Measurements from ENCODE around the gene TNFRSF8.
A peak's percentile ranks its signal among the peaks of the same experiment; 100 is the strongest.

TNFRSF8 gene

GRCh38 chr1:12112711-12113161 is 49.6 kb downstream of the TNFRSF8 start:
- H3K4me1 ChIP-seq: no peaks in the 10 kb centered on the region
- H3K36me3 ChIP-seq (replicated peaks): no peaks in the 10 kb centered on the region
- in situ Hi-C loops (cut with MboI; ENCODE audit: low sequenced_read_pairs): loop anchor here (25.0 kb wide), 1 partner anchor 675 kb away; the partner anchor contains the start of gene PRAMEF1
- DNase-seq (ENCODE audit: low spot score in 2 of 2): no peak
- no peak overlapping the region for H3K4me3 ChIP-seq
- H3K9me3 ChIP-seq: no peaks in the 10 kb centered on the region
- no peaks in the 10 kb centered on the region for H3K27me3 ChIP-seq (ENCODE audit: low read depth)

DNA sequence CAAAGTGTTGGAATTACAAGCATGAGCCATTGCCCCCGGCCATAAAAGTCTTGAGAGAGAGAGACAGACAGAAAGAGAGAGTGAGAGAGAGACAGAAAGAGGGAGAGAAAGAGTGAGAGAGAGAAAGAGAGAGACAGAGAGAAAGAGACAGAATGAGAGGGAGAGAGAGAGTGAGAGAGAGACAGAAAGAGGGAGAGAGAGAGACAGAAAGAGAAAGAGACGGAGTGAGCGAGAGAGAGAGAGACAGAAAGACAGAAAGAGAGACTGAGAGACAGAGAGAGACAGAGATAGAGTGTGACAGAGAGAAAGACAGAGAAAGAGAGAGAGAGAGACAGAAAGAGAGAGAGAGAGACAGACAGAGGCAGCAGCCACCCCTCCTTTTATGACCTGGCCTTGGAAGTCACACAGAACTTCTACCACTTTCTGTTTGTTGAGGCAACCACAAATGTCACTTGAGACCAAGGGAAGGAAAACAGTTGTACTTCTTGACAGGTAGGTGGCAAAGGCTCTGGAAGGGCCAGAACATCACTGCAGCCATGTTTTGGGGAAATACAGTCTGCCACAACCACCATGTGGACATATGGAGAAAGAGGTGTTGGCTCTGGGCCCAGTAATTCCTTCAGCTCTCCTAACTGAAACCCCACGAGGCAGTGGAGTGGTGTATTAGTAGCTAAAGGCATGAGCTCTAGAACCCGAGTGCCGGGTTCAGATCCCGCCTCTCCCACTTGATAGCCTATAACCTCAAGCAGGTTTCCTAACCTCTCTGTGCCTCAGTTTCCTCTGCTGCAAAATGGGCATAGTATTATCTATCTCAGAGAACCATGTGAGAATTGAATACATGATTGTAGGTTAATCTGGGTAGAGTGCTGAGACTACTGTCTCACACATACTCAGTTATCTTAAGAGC is 50.6 kb downstream of the TNFRSF8 start:
- Histone ChIP-seq H3K27me3 (ENCODE audit: low read depth) (no peaks in the 10 kb centered on the region; the same call in 1 of the 2 replicates), H3K4me1 (no peaks in the 10 kb centered on the region), H3K9me3 (no peaks in the 10 kb centered on the region), H3K36me3 (replicated peaks) (no peaks in the 10 kb centered on the region), H3K4me3 (no peak overlapping the region)
- in situ Hi-C loops (cut with MboI; ENCODE audit: low sequenced_read_pairs): loop anchor here (25.0 kb wide), 1 partner anchor 674 kb away; the partner anchor contains the start of gene PRAMEF1
- DNase-seq (ENCODE audit: low spot score in 2 of 2): no peak

DNA sequence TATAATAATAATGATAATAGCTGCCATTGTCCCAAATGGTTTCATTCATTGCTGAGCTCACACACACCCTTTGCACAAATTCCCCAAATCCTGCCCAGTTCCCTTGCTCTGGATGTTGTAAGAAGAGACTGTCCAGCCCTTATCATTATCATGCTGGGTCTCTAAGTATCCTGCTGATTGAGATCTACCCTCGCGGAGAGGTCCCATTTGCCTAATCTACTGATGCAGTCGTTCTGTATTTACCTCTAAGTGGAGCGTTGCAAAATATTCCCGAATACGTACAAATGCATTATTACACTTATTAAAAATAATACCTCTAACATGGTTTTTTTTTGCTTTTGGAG is 51.2 kb downstream of the TNFRSF8 start:
- no peak for DNase-seq (ENCODE audit: low spot score in 2 of 2)
- no peak overlapping the region for H3K4me3 ChIP-seq
- in situ Hi-C loops (cut with MboI; ENCODE audit: low sequenced_read_pairs): loop anchor here (25.0 kb wide), 1 partner anchor 673 kb away; the partner anchor contains the start of gene PRAMEF1
- no peaks in the 10 kb centered on the region; the same call in 1 of the 2 replicates for H3K27me3 ChIP-seq (ENCODE audit: low read depth)
- H3K9me3 ChIP-seq: no peaks in the 10 kb centered on the region
- H3K4me1 ChIP-seq: no peaks in the 10 kb centered on the region
- H3K36me3 ChIP-seq (replicated peaks): no peaks in the 10 kb centered on the region

GRCh38 chr1:12114916-12115315 is 51.8 kb downstream of the TNFRSF8 start:
- no peaks in the 10 kb centered on the region for H3K36me3 ChIP-seq (replicated peaks)
- H3K9me3 ChIP-seq: no peaks in the 10 kb centered on the region
- H3K4me1 ChIP-seq: no peaks in the 10 kb centered on the region
- H3K4me3 ChIP-seq: no peak overlapping the region
- in situ Hi-C loops (cut with MboI; ENCODE audit: low sequenced_read_pairs): loop anchor here (25.0 kb wide), 1 partner anchor 672 kb away; the partner anchor contains the start of gene PRAMEF1
- DNase-seq (ENCODE audit: low spot score in 2 of 2): no peak
- no peaks in the 10 kb centered on the region; the same call in 1 of the 2 replicates for H3K27me3 ChIP-seq (ENCODE audit: low read depth)

GRCh38 chr1:12121212-12122003 is 58.3 kb downstream of the TNFRSF8 start:
- no peak overlapping the region for H3K4me3 ChIP-seq
- H3K27me3 ChIP-seq (ENCODE audit: low read depth): no peaks in the 10 kb centered on the region; the same call in 1 of the 2 replicates
- no peaks in the 10 kb centered on the region for H3K36me3 ChIP-seq (replicated peaks)
- no peak for DNase-seq (ENCODE audit: low spot score in 2 of 2)
- H3K4me1 ChIP-seq: no peaks in the 10 kb centered on the region
- no peaks in the 10 kb centered on the region for H3K9me3 ChIP-seq
- in situ Hi-C loops (cut with MboI; ENCODE audit: low sequenced_read_pairs): loop anchor here (10.0 to 25.0 kb wide), 2 partner anchors 533 to 666 kb away; partner anchors contain the start of gene PRAMEF1

DNA sequence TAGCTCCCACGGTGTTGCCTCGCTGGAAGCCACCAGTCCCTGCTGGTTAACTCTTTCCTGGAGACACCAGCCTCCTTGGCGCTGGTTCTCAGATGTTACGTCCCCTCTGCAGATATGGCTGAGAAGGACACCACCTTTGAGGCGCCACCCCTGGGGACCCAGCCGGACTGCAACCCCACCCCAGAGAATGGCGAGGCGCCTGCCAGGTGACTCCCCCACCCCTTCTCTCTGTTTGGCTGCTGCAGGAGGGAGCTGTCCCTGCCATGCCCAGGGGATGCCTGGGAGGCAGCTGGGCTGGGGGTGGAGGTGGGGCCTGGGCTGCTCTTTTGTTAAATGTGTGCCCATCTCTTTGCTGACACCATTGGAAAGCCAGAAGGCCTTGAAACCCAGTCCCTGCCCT is 60.1 kb downstream of the TNFRSF8 start:
- Histone ChIP-seq H3K9me3 (no peaks in the 10 kb centered on the region), H3K4me1 (no peaks in the 10 kb centered on the region), H3K4me3 (no peak overlapping the region), H3K36me3 (replicated peaks) (no peaks in the 10 kb centered on the region), H3K27me3 (ENCODE audit: low read depth) (no peaks in the 10 kb centered on the region; the same call in 1 of the 2 replicates)
- DNase-seq (ENCODE audit: low spot score in 2 of 2): no peak
- in situ Hi-C loops (cut with MboI; ENCODE audit: low sequenced_read_pairs): loop anchor here (10.0 to 25.0 kb wide), 2 partner anchors 532 to 664 kb away; partner anchors contain the start of gene PRAMEF1

GRCh38 chr1:12124693-12125421 is 61.8 kb downstream of the TNFRSF8 start:
- H3K9me3 ChIP-seq: no peaks in the 10 kb centered on the region
- no peaks in the 10 kb centered on the region for H3K27me3 ChIP-seq (ENCODE audit: low read depth)
- peak; percentile 49 to 80 for DNase-seq (ENCODE audit: low spot score in 2 of 2)
- no peaks in the 10 kb centered on the region for H3K4me1 ChIP-seq
- H3K4me3 ChIP-seq: no peak overlapping the region
- H3K36me3 ChIP-seq (replicated peaks): no peaks in the 10 kb centered on the region
- in situ Hi-C loops (cut with MboI; ENCODE audit: low sequenced_read_pairs): loop anchor here (5.0 to 25.0 kb wide), 3 partner anchors 82 to 662 kb away; partner anchors contain the start of gene PRAMEF1

DNA sequence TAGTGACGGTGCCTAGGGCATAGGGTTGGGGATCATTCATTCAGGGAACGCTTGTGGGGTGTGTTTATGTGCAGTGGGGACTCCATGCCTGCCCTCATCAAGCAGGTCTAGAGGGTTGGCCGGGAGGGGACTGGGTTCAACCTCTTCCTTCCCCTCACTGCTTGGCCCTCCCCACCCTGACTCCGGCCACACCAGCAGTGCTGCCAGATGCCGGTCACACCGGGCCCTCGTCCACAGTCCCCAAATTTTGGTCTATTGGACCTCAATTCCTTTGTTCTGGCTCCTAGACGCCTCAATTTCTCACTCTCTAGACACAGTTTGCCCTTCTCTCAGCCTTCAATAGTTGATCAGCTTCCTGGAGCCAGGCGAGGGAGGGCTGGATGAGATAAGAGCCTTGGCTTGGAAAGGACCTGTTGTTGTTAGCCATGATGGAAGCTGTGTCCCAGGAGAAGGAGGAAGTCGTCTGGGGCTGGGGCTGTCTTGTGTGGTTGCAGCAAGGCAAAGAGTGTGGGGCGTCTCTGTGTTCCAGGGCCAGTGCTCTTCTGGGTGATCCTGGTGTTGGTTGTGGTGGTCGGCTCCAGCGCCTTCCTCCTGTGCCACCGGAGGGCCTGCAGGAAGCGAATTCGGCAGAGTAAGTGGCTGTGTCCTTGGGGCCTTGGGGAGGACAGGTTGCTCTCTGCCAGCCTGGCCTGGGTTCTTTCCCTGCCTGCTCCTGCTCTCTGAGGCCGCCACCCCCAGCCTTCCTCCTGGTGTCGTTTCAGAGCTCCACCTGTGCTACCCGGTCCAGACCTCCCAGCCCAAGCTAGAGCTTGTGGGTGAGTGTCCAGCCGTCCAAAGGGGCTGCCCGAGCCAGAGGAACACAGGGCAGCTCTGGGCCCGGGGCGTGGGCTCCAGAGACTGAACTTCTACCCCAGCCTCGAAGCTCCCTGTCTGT is 62.6 kb downstream of the TNFRSF8 start:
- in situ Hi-C loops (cut with MboI; ENCODE audit: low sequenced_read_pairs): loop anchor here (5.0 to 10.0 kb wide), 2 partner anchors 82 to 529 kb away; no protein-coding TSS in a partner anchor
- Histone ChIP-seq H3K4me3 (no peak overlapping the region), H3K27me3 (ENCODE audit: low read depth) (no peaks in the 10 kb centered on the region), H3K9me3 (no peaks in the 10 kb centered on the region), H3K4me1 (no peaks in the 10 kb centered on the region), H3K36me3 (replicated peaks) (no peaks in the 10 kb centered on the region)
- no peak for DNase-seq (ENCODE audit: low spot score in 2 of 2)

- Histone ChIP-seq H3K9me3 (no peaks in the 10 kb centered on the region), H3K4me1 (no peaks in the 10 kb centered on the region), H3K36me3 (replicated peaks) (no peaks in the 10 kb centered on the region), H3K27me3 (ENCODE audit: low read depth) (no peaks in the 10 kb centered on the region), H3K4me3 (no peak overlapping the region)
- in situ Hi-C loops (cut with MboI; ENCODE audit: low sequenced_read_pairs): loop anchor here (5.0 to 10.0 kb wide), 2 partner anchors 81 to 528 kb away; no protein-coding TSS in a partner anchor
- DNase-seq (ENCODE audit: low spot score in 2 of 2): no peak
Observed at GRCh38 chr1:12126781-12127180, 63.7 kb downstream of the TNFRSF8 start.

GRCh38 chr1:12127206-12127810 is 64.2 kb downstream of the TNFRSF8 start:
- H3K9me3 ChIP-seq: no peaks in the 10 kb centered on the region
- H3K27me3 ChIP-seq (ENCODE audit: low read depth): no peaks in the 10 kb centered on the region
- no peak overlapping the region for H3K4me3 ChIP-seq
- no peak for DNase-seq (ENCODE audit: low spot score in 2 of 2)
- no peaks in the 10 kb centered on the region for H3K36me3 ChIP-seq (replicated peaks)
- no peaks in the 10 kb centered on the region for H3K4me1 ChIP-seq
- in situ Hi-C loops (cut with MboI; ENCODE audit: low sequenced_read_pairs): loop anchor here (5.0 to 10.0 kb wide), 2 partner anchors 80 to 527 kb away; no protein-coding TSS in a partner anchor

DNA sequence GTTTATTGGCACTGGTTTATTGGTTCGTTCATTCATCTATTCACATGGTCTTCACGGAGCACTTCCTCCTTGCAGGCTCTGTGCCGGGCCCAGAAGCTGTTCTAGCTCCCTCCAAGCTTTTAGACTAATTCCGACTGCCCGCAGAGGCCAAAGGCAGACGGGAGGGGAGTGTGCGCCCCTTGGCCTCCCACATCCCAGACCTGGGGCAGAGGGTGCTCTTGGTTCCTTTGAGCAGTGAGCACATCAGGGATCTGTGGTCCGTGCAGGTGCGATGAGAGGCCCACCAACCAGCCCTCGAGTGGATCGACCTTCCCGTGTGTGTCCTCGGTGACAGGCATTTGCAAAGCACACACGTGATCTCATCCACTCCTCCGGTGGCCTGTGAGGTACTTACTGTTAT is 65.0 kb downstream of the TNFRSF8 start:
- no peaks in the 10 kb centered on the region for H3K36me3 ChIP-seq (replicated peaks)
- no peak for DNase-seq (ENCODE audit: low spot score in 2 of 2)
- H3K9me3 ChIP-seq: no peaks in the 10 kb centered on the region
- H3K27me3 ChIP-seq (ENCODE audit: low read depth): no peaks in the 10 kb centered on the region
- in situ Hi-C loops (cut with MboI; ENCODE audit: low sequenced_read_pairs): loop anchor here (5.0 to 10.0 kb wide), 2 partner anchors 79 to 527 kb away; no protein-coding TSS in a partner anchor
- no peak overlapping the region for H3K4me3 ChIP-seq
- no peaks in the 10 kb centered on the region for H3K4me1 ChIP-seq

- H3K4me3 ChIP-seq: no peak overlapping the region
- H3K4me1 ChIP-seq: no peaks in the 10 kb centered on the region
- H3K27me3 ChIP-seq (ENCODE audit: low read depth): no peaks in the 10 kb centered on the region
- H3K36me3 ChIP-seq (replicated peaks): no peaks in the 10 kb centered on the region
- no peaks in the 10 kb centered on the region for H3K9me3 ChIP-seq
- DNase-seq (ENCODE audit: low spot score in 2 of 2): no peak
- in situ Hi-C loops (cut with MboI; ENCODE audit: low sequenced_read_pairs): loop anchor here (5.0 to 10.0 kb wide), 2 partner anchors 78 to 525 kb away; no protein-coding TSS in a partner anchor
Observed at GRCh38 chr1:12129624-12130023, 66.5 kb downstream of the TNFRSF8 start.
